Activated CD4-positive, alpha-beta T cell treated with anti-CD3 and anti-CD28 coated beads, Interleukin-2, amount 10 ng/mL, durations not matched to agents 24 days and 14 days (primary cell): ENCODE measurements around the gene RAB24. TPM values are rescaled to one million over a fixed set of nuclear protein-coding genes. Genes with fewer than 3 reads are reported as not detected.
"Not testable (repeated sequence)": the region's sequence is repeated elsewhere in the genome, so short reads cannot be mapped to it uniquely, and the experiment has no call there.

Experiments
- DNase-seq: peaks from one replicate; pipeline ENCODE4 v3.0.0; 2022
- H3K27ac Mint-ChIP-seq: one replicate; pipeline ENCODE4 v1.8.0; 2022; ENCODE audit warnings: mild to moderate bottlenecking, mixed read lengths
- H3K27me3 Mint-ChIP-seq: one replicate; pipeline ENCODE4 v1.8.0; 2022; ENCODE audit warnings: mixed read lengths
- H3K36me3 Mint-ChIP-seq: one replicate; pipeline ENCODE4 v1.8.0; 2022; ENCODE audit warnings: low read depth, mild to moderate bottlenecking, mixed read lengths
- H3K4me1 Mint-ChIP-seq: one replicate; pipeline ENCODE4 v1.8.0; 2021; ENCODE audit warnings: mixed read lengths
- H3K4me3 Mint-ChIP-seq: one replicate; pipeline ENCODE4 v1.8.0; 2022; ENCODE audit warnings: mild to moderate bottlenecking, moderate library complexity, mixed read lengths
- H3K9me3 Mint-ChIP-seq: one replicate; pipeline ENCODE4 v1.8.0; 2021; ENCODE audit warnings: mixed read lengths
- intact Hi-C: fragments of 100-400 bp; cut with micrococcal nuclease; formaldehyde crosslinking; loops from one replicate; pipeline ENCODE4 v1.15.1; 2023
- total RNA-seq: library from RNA; stranded (reverse); gene quantifications from 2 replicates; pipeline ENCODE4 v1.2.3, GENCODE V29; 2022

RAB24 gene
- total RNA-seq, 1 donor from 2014 or later = 18.3 TPM

DNA sequence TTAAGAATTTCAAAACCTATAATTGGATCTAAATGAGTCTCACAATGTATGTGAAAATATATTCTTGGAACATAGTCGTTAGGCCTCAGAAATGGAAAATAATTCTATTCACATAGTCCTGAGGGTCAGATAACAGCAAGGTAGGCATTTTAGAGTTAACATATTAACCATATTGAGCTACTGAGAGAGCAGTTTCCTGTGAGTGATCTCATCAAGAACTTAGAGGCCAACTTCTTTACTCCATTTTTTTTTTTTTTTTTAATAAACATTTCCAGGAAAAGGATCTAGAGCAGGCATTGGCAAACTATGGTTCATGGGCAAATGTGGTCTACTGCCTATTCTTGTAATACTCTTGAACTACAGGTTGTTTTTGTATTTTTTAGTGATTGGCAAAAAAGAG is 26.6 kb downstream of the RAB24 start:
- Mint-ChIP-seq H3K36me3 (peaks cover 53% of the 10 kb centered on the region), H3K4me3 (no peak overlapping the region), H3K9me3 (no peaks in the 10 kb centered on the region), H3K27me3 (no peaks in the 10 kb centered on the region), H3K4me1 (peaks cover 15% of the 10 kb centered on the region), H3K27ac (peak overlapping the region; percentile 77)
- DNase-seq = no peak
- intact Hi-C loops = no loop called here

- Mint-ChIP-seq H3K27me3 (no peaks in the 10 kb centered on the region), H3K9me3 (no peaks in the 10 kb centered on the region), H3K4me1 (peaks cover 15% of the 10 kb centered on the region), H3K4me3 (no peak overlapping the region), H3K36me3 (peaks cover 53% of the 10 kb centered on the region), H3K27ac (no peak overlapping the region)
- DNase-seq = no peak
- intact Hi-C loops = no loop called here
These were observed 27.6 kb downstream of the RAB24 start for GRCh38 chr5:177275883-177276282.

DNA sequence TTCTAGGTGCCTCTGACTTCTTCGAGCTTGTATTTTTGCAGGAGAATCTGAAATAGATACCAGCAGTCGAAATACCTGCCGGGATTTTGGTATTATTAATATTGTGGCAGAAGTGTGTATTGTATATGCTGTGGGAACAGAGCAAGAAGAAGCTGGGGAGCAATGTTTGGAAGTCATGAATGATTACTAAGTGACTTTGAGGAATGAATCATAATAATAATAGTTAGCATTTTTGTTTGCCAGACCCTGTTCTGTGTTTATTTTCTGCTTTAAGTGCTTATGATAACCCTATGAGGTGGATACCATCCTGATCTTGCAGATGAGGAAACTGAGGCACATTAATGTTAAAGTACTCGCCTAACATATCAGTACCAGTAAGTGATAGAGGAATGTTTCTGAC is 32.4 kb downstream of the RAB24 start:
- Mint-ChIP-seq H3K27me3 (no peaks in the 10 kb centered on the region), H3K4me3 (no peak overlapping the region), H3K4me1 (peaks cover 5% of the 10 kb centered on the region), H3K27ac (no peak overlapping the region), H3K36me3 (peaks cover 60% of the 10 kb centered on the region), H3K9me3 (no peaks in the 10 kb centered on the region)
- intact Hi-C loops = no loop called here
- no peak for DNase-seq

- H3K27ac Mint-ChIP-seq = no peak overlapping the region
- no peak for DNase-seq
- no peaks in the 10 kb centered on the region for H3K9me3 Mint-ChIP-seq
- intact Hi-C loops = no loop called here
- no peaks in the 10 kb centered on the region for H3K27me3 Mint-ChIP-seq
- no peak overlapping the region for H3K4me3 Mint-ChIP-seq
- H3K36me3 Mint-ChIP-seq = peaks cover 59% of the 10 kb centered on the region
- H3K4me1 Mint-ChIP-seq = peaks cover 5% of the 10 kb centered on the region
These were observed 32.9 kb downstream of the RAB24 start for GRCh38 chr5:177270653-177271052.

- Mint-ChIP-seq H3K9me3 (no peaks in the 10 kb centered on the region), H3K27ac (no peak overlapping the region), H3K4me1 (peaks cover 5% of the 10 kb centered on the region), H3K36me3 (peaks cover 58% of the 10 kb centered on the region), H3K4me3 (no peak overlapping the region), H3K27me3 (no peaks in the 10 kb centered on the region)
- DNase-seq = no peak
- intact Hi-C loops = no loop called here
These were observed 33.5 kb downstream of the RAB24 start for GRCh38 chr5:177269976-177270375.

GRCh38 chr5:177269232-177269895 is 34.2 kb downstream of the RAB24 start:
- H3K4me1 Mint-ChIP-seq = peaks cover 5% of the 10 kb centered on the region
- H3K9me3 Mint-ChIP-seq = no peaks in the 10 kb centered on the region
- no peak overlapping the region for H3K27ac Mint-ChIP-seq
- intact Hi-C loops = no loop called here
- no peaks in the 10 kb centered on the region for H3K27me3 Mint-ChIP-seq
- no peak for DNase-seq
- H3K36me3 Mint-ChIP-seq = peaks cover 58% of the 10 kb centered on the region
- no peak overlapping the region for H3K4me3 Mint-ChIP-seq

- intact Hi-C loops = no loop called here
- H3K36me3 Mint-ChIP-seq = peaks cover 47% of the 10 kb centered on the region
- H3K4me1 Mint-ChIP-seq = peaks cover 2% of the 10 kb centered on the region
- no peak for DNase-seq
- no peaks in the 10 kb centered on the region for H3K27me3 Mint-ChIP-seq
- H3K4me3 Mint-ChIP-seq = no peak overlapping the region
- no peak overlapping the region for H3K27ac Mint-ChIP-seq
- no peaks in the 10 kb centered on the region for H3K9me3 Mint-ChIP-seq
These were observed 38.1 kb downstream of the RAB24 start for GRCh38 chr5:177265395-177265794.

- Mint-ChIP-seq H3K27me3 (no peaks in the 10 kb centered on the region), H3K9me3 (no peaks in the 10 kb centered on the region), H3K27ac (peak overlapping the region; percentile 41), H3K36me3 (peaks cover 45% of the 10 kb centered on the region), H3K4me1 (peaks cover 2% of the 10 kb centered on the region), H3K4me3 (no peak overlapping the region)
- intact Hi-C loops = no loop called here
- no peak for DNase-seq
These were observed 39.3 kb downstream of the RAB24 start for GRCh38 chr5:177264178-177264577.

- H3K4me3 Mint-ChIP-seq = no peak overlapping the region
- DNase-seq = no peak
- H3K27me3 Mint-ChIP-seq = no peaks in the 10 kb centered on the region
- no peaks in the 10 kb centered on the region for H3K9me3 Mint-ChIP-seq
- H3K4me1 Mint-ChIP-seq = no peaks in the 10 kb centered on the region
- peaks cover 52% of the 10 kb centered on the region for H3K36me3 Mint-ChIP-seq
- intact Hi-C loops = no loop called here
- no peak overlapping the region for H3K27ac Mint-ChIP-seq
These were observed 42.0 kb downstream of the RAB24 start for GRCh38 chr5:177261510-177261909.

DNA sequence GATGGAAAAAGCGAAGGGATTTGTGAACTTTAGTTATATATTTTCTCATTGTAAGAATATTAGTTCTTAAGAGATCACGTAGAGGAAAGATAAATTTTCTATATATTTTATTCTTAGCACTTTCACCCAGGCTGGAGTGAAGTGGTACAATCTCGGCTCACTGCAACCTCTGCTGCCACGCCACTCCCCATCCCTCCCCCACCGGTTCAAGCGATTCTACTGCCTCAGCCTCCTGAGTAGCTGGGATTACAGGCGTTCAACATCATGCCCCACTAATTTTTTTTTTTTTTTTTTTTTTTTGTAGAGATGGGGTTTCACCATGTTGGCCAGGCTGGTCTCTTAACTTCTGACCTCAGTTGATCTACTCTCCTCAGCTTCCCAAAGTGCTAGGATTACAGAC is 42.6 kb downstream of the RAB24 start:
- intact Hi-C loops = no loop called here
- Mint-ChIP-seq H3K27ac (no peak overlapping the region), H3K9me3 (no peaks in the 10 kb centered on the region), H3K27me3 (no peaks in the 10 kb centered on the region), H3K4me1 (peaks cover under 1% of the 10 kb centered on the region), H3K4me3 (no peak overlapping the region), H3K36me3 (peaks cover 49% of the 10 kb centered on the region)
- DNase-seq = no peak

- H3K4me1 Mint-ChIP-seq, H3K9me3 Mint-ChIP-seq, intact Hi-C loops, H3K4me3 Mint-ChIP-seq, H3K27ac Mint-ChIP-seq, DNase-seq, H3K27me3 Mint-ChIP-seq: not testable (repeated sequence)
- peaks cover 57% of the 10 kb centered on the region for H3K36me3 Mint-ChIP-seq
These were observed 44.8 kb downstream of the RAB24 start for GRCh38 chr5:177258711-177259110.

GRCh38 chr5:177256296-177256695 is 47.2 kb downstream of the RAB24 start:
- no peak overlapping the region for H3K27ac Mint-ChIP-seq
- DNase-seq = no peak
- peaks cover 9% of the 10 kb centered on the region for H3K4me1 Mint-ChIP-seq
- peaks cover 65% of the 10 kb centered on the region for H3K36me3 Mint-ChIP-seq
- H3K27me3 Mint-ChIP-seq = no peaks in the 10 kb centered on the region
- intact Hi-C loops = no loop called here
- no peak overlapping the region for H3K4me3 Mint-ChIP-seq
- no peaks in the 10 kb centered on the region for H3K9me3 Mint-ChIP-seq

DNA sequence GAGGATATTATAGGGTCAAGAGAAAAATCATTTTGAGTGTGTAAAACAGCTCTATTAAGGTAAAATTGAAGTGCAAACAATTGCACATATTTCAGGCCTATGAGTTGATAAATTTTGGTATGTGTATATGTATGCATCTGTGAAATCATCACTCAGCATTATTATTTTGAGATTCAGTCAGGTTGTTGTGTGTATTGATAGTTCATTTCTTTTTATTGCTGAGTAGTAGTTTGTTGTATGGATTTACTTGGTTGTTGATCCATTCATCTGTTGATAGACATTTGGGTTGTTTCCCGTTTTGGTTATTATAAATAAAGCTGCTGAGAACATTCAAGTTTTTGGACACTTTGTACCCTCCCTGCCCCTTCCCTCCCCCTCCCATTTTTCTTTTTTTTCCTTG is 50.3 kb downstream of the RAB24 start:
- intact Hi-C loops = no loop called here
- no peaks in the 10 kb centered on the region for H3K9me3 Mint-ChIP-seq
- H3K36me3 Mint-ChIP-seq = peaks cover 54% of the 10 kb centered on the region
- no peaks in the 10 kb centered on the region for H3K27me3 Mint-ChIP-seq
- H3K27ac Mint-ChIP-seq = no peak overlapping the region
- DNase-seq = no peak
- no peak overlapping the region for H3K4me3 Mint-ChIP-seq
- H3K4me1 Mint-ChIP-seq = peaks cover 9% of the 10 kb centered on the region
